HAP-1 (cell line): ENCODE data around the gene ZNF609.

Experiments used
- DNase-seq, 2 experiments: peaks; one replicate each; pipeline ENCODE4 v3.0.0-alpha.2; 2016 to 2020; ENCODE audit warnings: low spot score in 2 of 2
- H3K27me3 ChIP-seq: fragments of 250-450 bp; sonication (Bioruptor Pico); 2 replicates; pipeline ENCODE4 v1.5.1; 2020; ENCODE audit warnings: low read depth, mild to moderate bottlenecking, moderate library complexity
- H3K36me3 ChIP-seq: fragments of 250-450 bp; sonication (Bioruptor Pico); replicated peaks from 2 replicates; pipeline ENCODE4 v1.5.1; 2020; ENCODE audit warnings: mild to moderate bottlenecking
- H3K4me1 ChIP-seq: fragments of 250-450 bp; sonication (Bioruptor Pico); 2 replicates; pipeline ENCODE4 v1.5.1; 2020; ENCODE audit warnings: mild to moderate bottlenecking
- H3K4me3 ChIP-seq: fragments of 250-450 bp; sonication (Bioruptor Pico); 2 replicates; pipeline ENCODE4 v1.5.1; 2020; ENCODE audit warnings: mild to moderate bottlenecking, moderate library complexity
- H3K9me3 ChIP-seq: fragments of 250-450 bp; sonication (Bioruptor Pico); 2 replicates; pipeline ENCODE4 v1.5.1; 2020; ENCODE audit warnings: mild to moderate bottlenecking, moderate library complexity
- in situ Hi-C: fragments of 300-500 bp; cut with MboI; formaldehyde crosslinking; loops from 3 replicates; pipeline ENCODE4 v1.14.3; 2020; ENCODE audit warnings: low sequenced_read_pairs, inconsistent platforms, mixed read lengths

Gene ZNF609

GRCh38 chr15:64552281-64552948 is 92.0 kb downstream of the ZNF609 start:
- in situ Hi-C loops, result no loop called here
- Histone ChIP-seq H3K9me3 (no peaks in the 10 kb centered on the region), H3K4me3 (no peak overlapping the region), H3K4me1 (peaks cover 6% of the 10 kb centered on the region), H3K27me3 (no peaks in the 10 kb centered on the region), H3K36me3 (no peaks in the 10 kb centered on the region)
- DNase-seq, result no peak

GRCh38 chr15:64558460-64559179 is 98.2 kb downstream of the ZNF609 start:
- no peaks in the 10 kb centered on the region; the same call in 1 of the 2 replicates for H3K36me3 ChIP-seq
- no peaks in the 10 kb centered on the region for H3K9me3 ChIP-seq
- no peak overlapping the region for H3K4me3 ChIP-seq
- no peak for DNase-seq
- in situ Hi-C loops, result no loop called here
- no peaks in the 10 kb centered on the region for H3K4me1 ChIP-seq
- H3K27me3 ChIP-seq, result no peaks in the 10 kb centered on the region

- DNase-seq, result no peak
- in situ Hi-C loops, result no loop called here
- no peaks in the 10 kb centered on the region; the same call in 1 of the 2 replicates for H3K36me3 ChIP-seq
- no peaks in the 10 kb centered on the region for H3K27me3 ChIP-seq
- H3K4me1 ChIP-seq, result no peaks in the 10 kb centered on the region
- H3K9me3 ChIP-seq, result no peaks in the 10 kb centered on the region
- no peak overlapping the region for H3K4me3 ChIP-seq
Observed at GRCh38 chr15:64559243-64559642, 98.9 kb downstream of the ZNF609 start.

- Histone ChIP-seq H3K27me3 (no peaks in the 10 kb centered on the region), H3K36me3 (no peaks in the 10 kb centered on the region; the same call in 1 of the 2 replicates), H3K4me3 (no peak overlapping the region), H3K4me1 (no peaks in the 10 kb centered on the region), H3K9me3 (no peaks in the 10 kb centered on the region)
- in situ Hi-C loops, result no loop called here
- no peak for DNase-seq
Observed at GRCh38 chr15:64560501-64560900, 100.1 kb downstream of the ZNF609 start.

- no peak for DNase-seq
- no peaks in the 10 kb centered on the region; the same call in 1 of the 2 replicates for H3K36me3 ChIP-seq
- H3K9me3 ChIP-seq, result no peaks in the 10 kb centered on the region
- no peaks in the 10 kb centered on the region for H3K4me1 ChIP-seq
- no peaks in the 10 kb centered on the region for H3K27me3 ChIP-seq
- no peak overlapping the region for H3K4me3 ChIP-seq
- in situ Hi-C loops, result no loop called here
Observed at GRCh38 chr15:64560998-64561397, 100.6 kb downstream of the ZNF609 start.

- Histone ChIP-seq H3K36me3 (no peaks in the 10 kb centered on the region; the same call in 1 of the 2 replicates), H3K27me3 (no peaks in the 10 kb centered on the region), H3K4me3 (no peak overlapping the region), H3K9me3 (no peaks in the 10 kb centered on the region), H3K4me1 (peaks cover 9% of the 10 kb centered on the region)
- in situ Hi-C loops, result no loop called here
- DNase-seq, result no peak
Observed at GRCh38 chr15:64562003-64562640, 101.7 kb downstream of the ZNF609 start.

- Histone ChIP-seq H3K36me3 (no peaks in the 10 kb centered on the region; the same call in 1 of the 2 replicates), H3K27me3 (no peaks in the 10 kb centered on the region), H3K4me1 (peaks cover 9% of the 10 kb centered on the region), H3K9me3 (no peaks in the 10 kb centered on the region), H3K4me3 (no peak overlapping the region)
- in situ Hi-C loops, result no loop called here
- no peak for DNase-seq
Observed at GRCh38 chr15:64566102-64566501, 105.7 kb downstream of the ZNF609 start.

- H3K36me3 ChIP-seq, result no peaks in the 10 kb centered on the region; the same call in 1 of the 2 replicates
- peak in 1 of 2 experiments; percentile 58 for DNase-seq
- H3K4me3 ChIP-seq, result no peak overlapping the region
- no peaks in the 10 kb centered on the region for H3K27me3 ChIP-seq
- H3K9me3 ChIP-seq, result no peaks in the 10 kb centered on the region
- peaks cover 9% of the 10 kb centered on the region for H3K4me1 ChIP-seq
- in situ Hi-C loops, result no loop called here
Observed at GRCh38 chr15:64566629-64567427, 106.5 kb downstream of the ZNF609 start.

- no peaks in the 10 kb centered on the region for H3K9me3 ChIP-seq
- in situ Hi-C loops, result no loop called here
- no peak overlapping the region for H3K4me3 ChIP-seq
- H3K27me3 ChIP-seq, result no peaks in the 10 kb centered on the region
- DNase-seq, result no peak
- H3K4me1 ChIP-seq, result peaks cover 9% of the 10 kb centered on the region
- H3K36me3 ChIP-seq, result no peaks in the 10 kb centered on the region
Observed at GRCh38 chr15:64568765-64569164, 108.4 kb downstream of the ZNF609 start.

- no peaks in the 10 kb centered on the region for H3K9me3 ChIP-seq
- H3K36me3 ChIP-seq, result no peaks in the 10 kb centered on the region
- no peak overlapping the region for H3K4me3 ChIP-seq
- peaks cover under 1% of the 10 kb centered on the region for H3K4me1 ChIP-seq
- in situ Hi-C loops, result no loop called here
- DNase-seq, result no peak
- no peaks in the 10 kb centered on the region for H3K27me3 ChIP-seq
Observed at GRCh38 chr15:64571857-64572291, 111.5 kb downstream of the ZNF609 start.

GRCh38 chr15:64572856-64573255 is 112.5 kb downstream of the ZNF609 start:
- H3K9me3 ChIP-seq, result no peaks in the 10 kb centered on the region
- H3K36me3 ChIP-seq, result no peaks in the 10 kb centered on the region
- no peaks in the 10 kb centered on the region for H3K4me1 ChIP-seq
- in situ Hi-C loops, result no loop called here
- DNase-seq, result no peak
- H3K27me3 ChIP-seq, result no peaks in the 10 kb centered on the region
- no peak overlapping the region for H3K4me3 ChIP-seq

- no peak for DNase-seq
- H3K27me3 ChIP-seq, result no peaks in the 10 kb centered on the region
- no peaks in the 10 kb centered on the region for H3K9me3 ChIP-seq
- no peaks in the 10 kb centered on the region for H3K36me3 ChIP-seq
- H3K4me1 ChIP-seq, result no peaks in the 10 kb centered on the region
- in situ Hi-C loops, result no loop called here
- no peak overlapping the region for H3K4me3 ChIP-seq
Observed at GRCh38 chr15:64574301-64575017, 114.1 kb downstream of the ZNF609 start.
